Measurements from ENCODE around the gene EIF2D.

The EIF2D gene

GRCh38 chr1:206600527-206600926 lies 11.7 kb downstream of the EIF2D start:
- TF ChIP-seq CTCF (conservative IDR thresholded peaks at IDR 0.05; ENCODE audit: low read depth): no peak
- CTCF ChIA-PET: interaction anchor here (2.4 kb wide), 1 partner anchor 121 kb away, joined by 10 read pairs; no protein-coding TSS in a partner anchor
- DNase-seq (ENCODE audit: low spot score): no peak
- no peak overlapping the region for H3K27ac ChIP-seq
- POLR2A ChIA-PET (ENCODE audit: low non-redundant PET): interaction anchor here (1.1 kb wide), 1 partner anchor 9 kb away, joined by 3 read pairs; no protein-coding TSS in a partner anchor

GRCh38 chr1:206596319-206596666 lies 16.0 kb downstream of the EIF2D start:
- no peak for DNase-seq (ENCODE audit: low spot score)
- ChIA-PET POLR2A (ENCODE audit: low non-redundant PET) (no interaction called here), CTCF (interaction anchor here (1.0 kb wide), 2 partner anchors 16 to 68 kb away, joined by 3 to 4 read pairs; partner anchors contain the start of gene EIF2D)
- TF ChIP-seq CTCF (conservative IDR thresholded peaks at IDR 0.05; ENCODE audit: low read depth): no peak
- no peak overlapping the region for H3K27ac ChIP-seq

- ChIA-PET CTCF (interaction anchor here (1.0 kb wide), 2 partner anchors 16 to 69 kb away, joined by 3 to 4 read pairs; partner anchors contain the start of gene EIF2D), POLR2A (ENCODE audit: low non-redundant PET) (no interaction called here)
- DNase-seq (ENCODE audit: low spot score): no peak
- TF ChIP-seq CTCF (conservative IDR thresholded peaks at IDR 0.05; ENCODE audit: low read depth): no peak
- H3K27ac ChIP-seq: no peak overlapping the region
These were observed 16.5 kb downstream of the EIF2D start for GRCh38 chr1:206595581-206596318.

GRCh38 chr1:206593351-206593925 lies 18.8 kb downstream of the EIF2D start:
- no peak for TF ChIP-seq CTCF (conservative IDR thresholded peaks at IDR 0.05; ENCODE audit: low read depth)
- POLR2A ChIA-PET (ENCODE audit: low non-redundant PET): interaction anchor here (1.1 kb wide), 1 partner anchor 49 kb away, joined by 4 read pairs; no protein-coding TSS in a partner anchor
- no peak for DNase-seq (ENCODE audit: low spot score)
- CTCF ChIA-PET: interaction anchor here (0.6 to 3.5 kb wide), 6 partner anchors 9 to 103 kb away, joined by 3 to 15 read pairs (median 6); partner anchors contain the start of gene EIF2D
- no peak overlapping the region for H3K27ac ChIP-seq

- no peak for DNase-seq (ENCODE audit: low spot score)
- no peak overlapping the region for H3K27ac ChIP-seq
- ChIA-PET POLR2A (ENCODE audit: low non-redundant PET) (interaction anchor here (0.7 kb wide), 1 partner anchor 9 kb away, joined by 3 read pairs; no protein-coding TSS in a partner anchor), CTCF (interaction anchor here (0.6 to 3.5 kb wide), 12 partner anchors 8 to 390 kb away, joined by 3 to 15 read pairs (median 3); no protein-coding TSS in a partner anchor)
- no peak for TF ChIP-seq CTCF (conservative IDR thresholded peaks at IDR 0.05; ENCODE audit: low read depth)
These were observed 20.6 kb downstream of the EIF2D start for GRCh38 chr1:206591696-206592095.

- CTCF ChIA-PET: interaction anchor here (0.6 to 3.5 kb wide), 10 partner anchors 8 to 391 kb away, joined by 3 to 15 read pairs (median 3); no protein-coding TSS in a partner anchor
- no peak overlapping the region for H3K27ac ChIP-seq
- POLR2A ChIA-PET (ENCODE audit: low non-redundant PET): interaction anchor here (0.7 kb wide), 1 partner anchor 10 kb away, joined by 3 read pairs; no protein-coding TSS in a partner anchor
- no peak for TF ChIP-seq CTCF (conservative IDR thresholded peaks at IDR 0.05; ENCODE audit: low read depth)
- DNase-seq (ENCODE audit: low spot score): no peak
These were observed 21.0 kb downstream of the EIF2D start for GRCh38 chr1:206591226-206591625.
